SK-N-SH treated with all-trans-retinoic acid at 6 μM for 48 hours (cell line): ENCODE results near the gene GADD45B.

Experiments used
- BACH2 ChIP-seq: fragments of 250-450 bp; sonication (Bioruptor Pico); IDR thresholded peaks from 2 replicates; pipeline ENCODE4 v1.9.0; 2021; ENCODE audit warnings: mild to moderate bottlenecking, borderline replicate concordance
- CSDC2 ChIP-seq: fragments of 250-450 bp; sonication (Bioruptor Pico); IDR thresholded peaks from 2 replicates; pipeline ENCODE4 v1.5.0; 2020; ENCODE audit warnings: mild to moderate bottlenecking, moderate library complexity
- CSRNP3 ChIP-seq: fragments of 250-450 bp; sonication (Bioruptor Pico); IDR thresholded peaks from 2 replicates; pipeline ENCODE4 v1.5.1; 2021; ENCODE audit warnings: mild to moderate bottlenecking, moderate library complexity
- ISL1 ChIP-seq: fragments of 250-450 bp; sonication (Bioruptor Pico); IDR thresholded peaks from 2 replicates; pipeline ENCODE4 v2.1.2; 2022; ENCODE audit warnings: mild to moderate bottlenecking, moderate library complexity
- PATZ1 ChIP-seq: fragments of 250-450 bp; sonication (Bioruptor Pico); IDR thresholded peaks from 2 replicates; pipeline ENCODE4 v1.8.0; 2020; ENCODE audit warnings: mild to moderate bottlenecking, moderate library complexity, borderline replicate concordance
- RARB ChIP-seq: fragments of 250-450 bp; sonication (Bioruptor Pico); IDR thresholded peaks from 2 replicates; pipeline ENCODE4 v1.8.0; 2021; ENCODE audit warnings: mild to moderate bottlenecking, moderate library complexity

DNA sequence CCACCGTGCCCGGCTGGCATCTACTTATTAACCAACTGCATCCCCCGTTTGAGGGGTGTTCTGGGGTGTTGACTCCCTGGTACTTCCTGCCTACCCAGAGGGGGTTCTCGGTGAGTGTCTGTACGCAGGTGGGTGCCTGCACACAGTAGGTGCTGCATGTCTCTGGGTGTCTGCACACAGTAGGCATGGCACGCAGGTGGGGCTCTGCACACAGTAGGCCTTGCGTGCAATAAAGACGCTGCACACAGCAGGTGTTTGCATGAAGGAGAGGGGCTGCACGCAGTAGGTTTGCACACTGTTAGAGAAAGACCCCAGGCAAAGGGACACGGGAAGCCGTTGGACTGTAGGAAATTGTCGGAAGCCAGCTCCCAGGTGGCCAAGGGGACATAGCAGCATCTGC, 11.2 kb downstream of the GADD45B start:
- TF ChIP-seq BACH2 (CRISPR knock-in tag) (no peak), PATZ1 (CRISPR knock-in tag) (no peak), ISL1 (CRISPR knock-in tag) (no peak), RARB (CRISPR knock-in tag) (no peak), CSRNP3 (CRISPR knock-in tag) (no peak), CSDC2 (no peak)
